ENCODE results near the gene MBNL2. TPM values are rescaled to one million over a fixed set of nuclear protein-coding genes. Genes with fewer than 3 reads are reported as not detected.

The MBNL2 gene
- total and polyA plus RNA-seq, 2 of the 13 experiments (the other 11 are each of a cell fraction or from before 2014, with no cell fraction given), result 30.8 to 59.0 TPM

DNA sequence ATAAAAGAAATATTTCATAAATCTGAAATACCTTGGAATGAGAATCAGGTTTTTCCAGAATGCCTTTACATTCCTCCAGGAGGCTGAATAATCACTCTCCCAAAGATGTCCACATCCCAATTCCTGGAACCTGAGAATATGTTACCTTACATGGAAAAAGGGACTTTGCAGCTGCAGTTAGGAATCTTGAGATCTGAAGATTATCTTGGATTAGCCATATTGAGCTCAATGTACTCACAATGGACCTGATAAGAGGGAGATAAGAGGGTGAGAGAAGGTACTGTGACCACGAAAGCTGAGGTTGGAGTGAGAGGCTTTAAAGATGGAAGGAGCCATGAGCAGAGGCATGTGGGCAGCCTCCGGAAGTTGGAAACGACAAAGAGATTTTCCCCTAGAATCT, 36.8 kb upstream of the MBNL2 start:
- in situ Hi-C loops (cut with HindIII; ENCODE audit: extremely low pct_ligation_motif_present, low pct_unique_long_range_greater_than_20kb) (no loop called here), intact Hi-C loops (cut with micrococcal nuclease; ENCODE audit: unreplicated experiment) (no loop called here)
- Histone ChIP-seq H3K4me3 (replicated peaks in 1 of 3; ENCODE audit: insufficient read depth in 1 of 3, low read depth in 2 of 3, low read length in 3 of 3) (no peak overlapping the region), H3K4me2 (ENCODE audit: low read depth, low read length) (no peak overlapping the region), H3K9ac (ENCODE audit: insufficient read depth, low read depth, low read length) (no peak overlapping the region), H2AFZ (ENCODE audit: low read length) (no peak overlapping the region), H3K79me2 (ENCODE audit: insufficient read depth, low read length) (no peaks in the 10 kb centered on the region), H3K4me1 (ENCODE audit: insufficient read depth, low read length) (no peaks in the 10 kb centered on the region), H3K9me3 (ENCODE audit: low read length) (no peaks in the 10 kb centered on the region), H4K20me1 (ENCODE audit: insufficient read depth, low read length) (no peaks in the 10 kb centered on the region), H3K27me3 (ENCODE audit: control insufficient read depth in 1 of 2, insufficient read depth in 2 of 2, low read length in 2 of 2) (peaks cover 0 to 6% of the 10 kb centered on the region in 2 experiments; a peak in 2 of 5 replicates), H3K27ac (ENCODE audit: extremely low read length, insufficient read depth, low read length) (no peak overlapping the region), H3K36me3 (replicated peaks in 1 of 2; ENCODE audit: control insufficient read depth in 1 of 2, insufficient read depth in 2 of 2, low read length in 2 of 2) (no peaks in the 10 kb centered on the region)
- ChIA-PET CTCF (ENCODE audit: low intra/inter-chr PET ratio, low total read pairs) (no interaction called here), POLR2A (no interaction called here)
- DNase-seq (ENCODE audit: low spot score) (no peak), ATAC-seq (no peak), FAIRE-seq (no peak)
- WGBS (ENCODE audit: low lambda C conversion rate), result 55% methylated on average over 3 of the region's 3 CpGs
- TF ChIP-seq RXRB (CRISPR knock-in tag; IDR thresholded peaks at IDR 0.05; ENCODE audit: borderline replicate concordance), result no peak
- no peak for TF ChIP-seq ZNF30 (CRISPR knock-in tag; IDR thresholded peaks at IDR 0.05)
- TF ChIP-seq ZZZ3 (CRISPR knock-in tag; IDR thresholded peaks at IDR 0.05; ENCODE audit: borderline replicate concordance), result no peak
- no peak for TF ChIP-seq TARDBP (CRISPR knock-in tag; IDR thresholded peaks at IDR 0.05)
- no peak for TF ChIP-seq MTA1 (CRISPR knock-in tag; IDR thresholded peaks at IDR 0.05; ENCODE audit: borderline replicate concordance)
- TF ChIP-seq ZNF709 (CRISPR knock-in tag; IDR thresholded peaks at IDR 0.05), result no peak
- TF ChIP-seq WIZ (CRISPR knock-in tag; IDR thresholded peaks at IDR 0.05), result no peak
- no peak for TF ChIP-seq ELF4 (CRISPR knock-in tag; IDR thresholded peaks at IDR 0.05; ENCODE audit: borderline replicate concordance)
- TF ChIP-seq, protein P1, sequence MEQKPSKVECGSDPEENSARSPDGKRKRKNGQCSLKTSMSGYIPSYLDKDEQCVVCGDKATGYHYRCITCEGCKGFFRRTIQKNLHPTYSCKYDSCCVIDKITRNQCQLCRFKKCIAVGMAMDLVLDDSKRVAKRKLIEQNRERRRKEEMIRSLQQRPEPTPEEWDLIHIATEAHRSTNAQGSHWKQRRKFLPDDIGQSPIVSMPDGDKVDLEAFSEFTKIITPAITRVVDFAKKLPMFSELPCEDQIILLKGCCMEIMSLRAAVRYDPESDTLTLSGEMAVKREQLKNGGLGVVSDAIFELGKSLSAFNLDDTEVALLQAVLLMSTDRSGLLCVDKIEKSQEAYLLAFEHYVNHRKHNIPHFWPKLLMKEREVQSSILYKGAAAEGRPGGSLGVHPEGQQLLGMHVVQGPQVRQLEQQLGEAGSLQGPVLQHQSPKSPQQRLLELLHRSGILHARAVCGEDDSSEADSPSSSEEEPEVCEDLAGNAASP (CRISPR knock-in tag; IDR thresholded peaks at IDR 0.05; ENCODE audit: borderline replicate concordance), result no peak
- TF ChIP-seq, protein P2, sequence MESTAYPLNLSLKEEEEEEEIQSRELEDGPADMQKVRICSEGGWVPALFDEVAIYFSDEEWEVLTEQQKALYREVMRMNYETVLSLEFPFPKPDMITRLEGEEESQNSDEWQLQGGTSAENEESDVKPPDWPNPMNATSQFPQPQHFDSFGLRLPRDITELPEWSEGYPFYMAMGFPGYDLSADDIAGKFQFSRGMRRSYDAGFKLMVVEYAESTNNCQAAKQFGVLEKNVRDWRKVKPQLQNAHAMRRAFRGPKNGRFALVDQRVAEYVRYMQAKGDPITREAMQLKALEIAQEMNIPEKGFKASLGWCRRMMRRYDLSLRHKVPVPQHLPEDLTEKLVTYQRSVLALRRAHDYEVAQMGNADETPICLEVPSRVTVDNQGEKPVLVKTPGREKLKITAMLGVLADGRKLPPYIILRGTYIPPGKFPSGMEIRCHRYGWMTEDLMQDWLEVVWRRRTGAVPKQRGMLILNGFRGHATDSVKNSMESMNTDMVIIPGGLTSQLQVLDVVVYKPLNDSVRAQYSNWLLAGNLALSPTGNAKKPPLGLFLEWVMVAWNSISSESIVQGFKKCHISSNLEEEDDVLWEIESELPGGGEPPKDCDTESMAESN (CRISPR knock-in tag; conservative IDR thresholded peaks at IDR 0.05), result no peak
- no peak for TF ChIP-seq ZNF720 (CRISPR knock-in tag; IDR thresholded peaks at IDR 0.05)
- TF ChIP-seq, protein P3, sequence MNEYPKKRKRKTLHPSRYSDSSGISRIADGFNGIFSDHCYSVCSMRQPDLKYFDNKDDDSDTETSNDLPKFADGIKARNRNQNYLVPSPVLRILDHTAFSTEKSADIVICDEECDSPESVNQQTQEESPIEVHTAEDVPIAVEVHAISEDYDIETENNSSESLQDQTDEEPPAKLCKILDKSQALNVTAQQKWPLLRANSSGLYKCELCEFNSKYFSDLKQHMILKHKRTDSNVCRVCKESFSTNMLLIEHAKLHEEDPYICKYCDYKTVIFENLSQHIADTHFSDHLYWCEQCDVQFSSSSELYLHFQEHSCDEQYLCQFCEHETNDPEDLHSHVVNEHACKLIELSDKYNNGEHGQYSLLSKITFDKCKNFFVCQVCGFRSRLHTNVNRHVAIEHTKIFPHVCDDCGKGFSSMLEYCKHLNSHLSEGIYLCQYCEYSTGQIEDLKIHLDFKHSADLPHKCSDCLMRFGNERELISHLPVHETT (CRISPR knock-in tag; conservative IDR thresholded peaks at IDR 0.05), result no peak
- no peak for TF ChIP-seq STAG1 (CRISPR knock-in tag; IDR thresholded peaks at IDR 0.05)
- no peak for TF ChIP-seq ZNF337 (CRISPR knock-in tag; IDR thresholded peaks at IDR 0.05; ENCODE audit: borderline replicate concordance, low read depth)
- TF ChIP-seq SMAD1 (CRISPR knock-in tag; IDR thresholded peaks at IDR 0.05; ENCODE audit: borderline replicate concordance, low read depth), result no peak
- no peak for TF ChIP-seq CCAR2 (optimal IDR thresholded peaks at IDR 0.05; ENCODE audit: low read depth, low read length)
- TF ChIP-seq CCDC6 (CRISPR knock-in tag; IDR thresholded peaks at IDR 0.05), result no peak
- no peak for TF ChIP-seq ZMYM4 (CRISPR knock-in tag; IDR thresholded peaks at IDR 0.05)
- TF ChIP-seq HNRNPK (IDR thresholded peaks at IDR 0.05; ENCODE audit: low read depth, low read length, poor library complexity, severe bottlenecking), result no peak
- BruUV-seq (replicated peaks), result no TSS peak
